Measurements from ENCODE around the gene FZR1.

The FZR1 gene

GRCh38 chr19:3492919-3493318 lies 13.2 kb upstream of the FZR1 start:
- no peak for DNase-seq (ENCODE audit: low read depth)
- H3K4me3 ChIP-seq (ENCODE audit: low read length), result no peak overlapping the region
- TF ChIP-seq CTCF (conservative IDR thresholded peaks at IDR 0.05; ENCODE audit: low read length), result no peak

GRCh38 chr19:3493651-3494050 lies 12.5 kb upstream of the FZR1 start:
- TF ChIP-seq CTCF (conservative IDR thresholded peaks at IDR 0.05; ENCODE audit: low read length), result no peak
- DNase-seq (ENCODE audit: low read depth), result no peak
- no peak overlapping the region for H3K4me3 ChIP-seq (ENCODE audit: low read length)

GRCh38 chr19:3494051-3494450 lies 12.1 kb upstream of the FZR1 start:
- DNase-seq (ENCODE audit: low read depth), result no peak
- H3K4me3 ChIP-seq (ENCODE audit: low read length), result no peak overlapping the region
- TF ChIP-seq CTCF (conservative IDR thresholded peaks at IDR 0.05; ENCODE audit: low read length), result no peak

GRCh38 chr19:3494559-3494958 lies 11.6 kb upstream of the FZR1 start:
- no peak overlapping the region for H3K4me3 ChIP-seq (ENCODE audit: low read length)
- no peak for DNase-seq (ENCODE audit: low read depth)
- TF ChIP-seq CTCF (conservative IDR thresholded peaks at IDR 0.05; ENCODE audit: low read length), result no peak

- no peak overlapping the region for H3K4me3 ChIP-seq (ENCODE audit: low read length)
- DNase-seq (ENCODE audit: low read depth), result no peak
- TF ChIP-seq CTCF (conservative IDR thresholded peaks at IDR 0.05; ENCODE audit: low read length), result no peak
These were observed 9.5 kb upstream of the FZR1 start for GRCh38 chr19:3496392-3497273.

DNA sequence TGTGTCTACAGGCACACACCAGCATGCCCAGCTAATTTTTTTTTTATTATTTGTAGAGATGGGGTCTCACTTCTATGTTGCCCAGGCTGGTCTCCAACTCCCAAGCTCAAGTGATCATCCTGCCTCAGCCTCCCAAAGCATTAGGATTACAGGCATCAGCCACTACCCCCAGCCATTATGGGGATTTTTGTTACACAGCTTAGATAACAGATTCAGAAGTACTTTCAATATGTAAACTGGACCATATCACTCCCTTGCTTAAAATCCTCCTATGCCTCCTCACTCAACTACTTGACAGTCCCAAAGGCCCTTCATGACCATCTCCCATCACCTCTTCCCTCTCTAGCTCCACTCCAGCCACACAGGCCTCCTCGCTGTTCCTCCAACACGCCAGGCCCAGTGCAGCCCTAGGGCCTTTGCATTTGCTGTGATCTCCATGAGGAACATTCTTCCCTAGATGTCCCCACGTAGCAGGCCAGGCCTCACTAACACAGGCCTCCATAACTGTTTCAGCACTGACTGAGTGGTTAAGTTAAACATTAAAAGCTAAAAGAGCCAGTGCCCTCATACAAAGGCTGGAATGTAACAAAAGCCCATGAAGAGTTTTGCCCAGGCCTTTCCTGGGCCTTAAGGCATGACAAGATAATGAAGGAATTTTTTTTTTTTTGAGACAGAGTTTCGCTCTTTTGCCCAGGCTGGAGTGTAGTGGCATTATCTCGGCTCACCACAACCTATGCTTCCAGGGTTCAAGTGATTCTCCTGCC lies 8.2 kb upstream of the FZR1 start:
- TF ChIP-seq CTCF (conservative IDR thresholded peaks at IDR 0.05; ENCODE audit: low read length), result no peak
- DNase-seq (ENCODE audit: low read depth), result no peak
- H3K4me3 ChIP-seq (ENCODE audit: low read length), result no peak overlapping the region
